BE2C (cell line): ENCODE results near the gene SPSB3.

Experiments used
- DNase-seq: peaks from one replicate; pipeline ENCODE4 v3.0.0-alpha.2; 2020
- H3K27me3 ChIP-seq: fragments of 250-450 bp; sonication (Bioruptor Pico); 2 replicates; pipeline ENCODE4 v1.5.1; 2020; ENCODE audit warnings: mild to moderate bottlenecking
- H3K36me3 ChIP-seq: fragments of 250-450 bp; sonication (Bioruptor Pico); 2 replicates; pipeline ENCODE4 v1.5.1; 2020; ENCODE audit warnings: mild to moderate bottlenecking
- H3K4me1 ChIP-seq: fragments of 250-450 bp; sonication (Bioruptor Pico); 2 replicates; pipeline ENCODE4 v1.5.1; 2020
- H3K4me3 ChIP-seq: 2 replicates; pipeline ENCODE4 v1.5.1; 2011; ENCODE audit warnings: low read depth, low read length
- H3K9me3 ChIP-seq: fragments of 250-450 bp; sonication (Bioruptor Pico); 2 replicates; pipeline ENCODE4 v1.5.1; 2020
- CTCF ChIP-seq: IDR thresholded peaks from 2 replicates; pipeline ENCODE4 v1.5.1; 2012; ENCODE audit warnings: mild to moderate bottlenecking, low read depth, low read length

Gene SPSB3

DNA sequence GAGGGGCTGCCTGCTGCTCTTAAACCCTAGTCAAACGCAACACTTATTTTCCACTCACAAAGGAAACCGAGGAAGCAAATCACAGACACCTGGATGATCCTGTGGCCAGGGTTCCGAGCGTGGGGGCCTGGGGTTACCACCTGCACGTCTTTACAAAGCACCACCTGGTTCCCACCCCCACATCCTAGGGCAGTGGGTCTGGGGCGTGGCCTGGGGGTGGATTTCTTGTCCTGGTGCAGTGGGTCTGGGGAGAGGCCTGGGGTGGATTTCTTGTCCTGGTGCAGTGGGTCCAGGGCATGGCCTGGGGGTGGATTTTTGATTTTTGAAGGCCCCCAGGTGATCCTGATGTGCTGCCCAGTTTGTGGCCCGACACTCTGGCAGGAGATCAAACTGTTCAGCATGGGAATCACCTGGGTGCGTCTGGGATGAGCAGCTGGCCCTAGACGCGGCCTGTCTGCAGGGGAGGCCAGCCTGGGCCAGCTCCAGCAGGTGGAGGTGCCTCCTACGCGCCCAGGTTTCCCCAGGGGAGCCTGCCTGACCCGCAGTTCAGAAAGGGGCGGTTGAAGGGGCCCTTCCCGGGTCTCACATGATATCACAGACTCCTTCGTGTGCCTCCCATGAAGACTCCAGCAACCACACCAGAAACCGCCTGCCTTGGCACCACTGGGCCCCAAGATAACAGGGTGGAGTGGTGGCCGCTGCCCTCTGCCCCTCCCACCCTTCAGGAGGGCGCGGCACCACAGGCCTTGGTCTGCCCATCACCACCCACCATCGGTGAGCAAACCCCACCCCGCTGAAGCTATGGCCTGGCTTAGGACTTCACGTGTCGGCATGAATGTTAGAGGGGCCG is 38.0 kb upstream of the SPSB3 start:
- Histone ChIP-seq H3K4me1 (no peaks in the 10 kb centered on the region), H3K4me3 (no peak overlapping the region), H3K36me3 (peaks cover 15% of the 10 kb centered on the region), H3K9me3 (no peaks in the 10 kb centered on the region), H3K27me3 (no peaks in the 10 kb centered on the region)
- no peak for DNase-seq
- no peak for TF ChIP-seq CTCF

DNA sequence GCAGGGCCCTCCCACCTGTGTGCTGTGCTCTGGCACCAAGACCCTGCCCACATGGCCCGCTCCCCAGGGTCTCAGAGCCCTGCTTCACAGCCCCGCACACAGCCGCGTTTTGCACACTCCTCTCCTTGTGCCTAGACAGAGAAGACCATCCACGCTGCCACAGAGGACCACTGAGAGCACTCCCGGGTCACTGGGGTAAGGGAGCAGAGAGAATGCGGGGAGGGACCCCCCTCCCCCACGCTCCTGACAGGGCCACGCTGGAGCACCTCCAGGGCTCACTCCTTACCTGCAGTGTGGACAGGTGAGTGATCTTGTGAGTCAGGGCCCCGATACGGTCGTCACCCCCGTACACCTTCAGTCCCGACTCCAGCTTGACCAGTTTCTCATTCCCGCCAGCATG is 37.2 kb upstream of the SPSB3 start:
- no peak overlapping the region for H3K4me3 ChIP-seq
- no peak for DNase-seq
- no peak for TF ChIP-seq CTCF
- no peaks in the 10 kb centered on the region for H3K27me3 ChIP-seq
- H3K4me1 ChIP-seq, result no peaks in the 10 kb centered on the region
- H3K9me3 ChIP-seq, result no peaks in the 10 kb centered on the region
- peaks cover 17% of the 10 kb centered on the region for H3K36me3 ChIP-seq

DNA sequence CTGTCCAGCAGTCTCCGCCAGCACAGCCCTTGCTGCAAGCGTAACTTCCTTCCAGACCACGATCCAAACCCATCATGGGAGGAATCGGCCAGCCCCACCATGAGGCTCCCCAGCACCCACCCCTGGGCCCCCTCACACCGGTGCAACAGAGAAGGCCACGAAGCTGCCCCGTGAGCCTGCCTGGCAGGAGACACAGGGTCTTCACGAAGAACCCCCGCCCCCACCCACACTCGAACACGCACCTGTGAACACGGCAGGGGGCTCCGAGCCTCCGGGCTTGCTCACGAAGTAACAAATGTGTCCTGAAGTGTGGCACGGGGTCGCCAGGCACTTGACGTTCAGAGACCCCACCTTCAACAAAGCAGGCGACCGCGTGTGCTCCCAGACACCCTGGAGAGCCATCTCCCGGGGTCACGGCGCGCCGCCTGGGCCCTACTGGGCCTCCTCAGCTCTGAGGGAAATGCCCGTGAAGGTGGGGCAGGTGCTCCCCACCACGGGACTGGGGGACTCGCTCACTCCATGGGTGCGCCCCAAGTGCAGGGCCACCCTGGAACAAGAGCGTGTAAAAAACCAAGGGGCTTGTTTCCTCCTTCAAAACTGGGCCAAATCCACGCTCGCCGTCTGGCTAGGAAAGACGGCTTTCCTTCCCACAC is 36.6 kb upstream of the SPSB3 start:
- no peaks in the 10 kb centered on the region for H3K9me3 ChIP-seq
- H3K27me3 ChIP-seq, result no peaks in the 10 kb centered on the region
- peaks cover 17% of the 10 kb centered on the region for H3K36me3 ChIP-seq
- no peaks in the 10 kb centered on the region for H3K4me1 ChIP-seq
- no peak for TF ChIP-seq CTCF
- no peak overlapping the region for H3K4me3 ChIP-seq
- no peak for DNase-seq

DNA sequence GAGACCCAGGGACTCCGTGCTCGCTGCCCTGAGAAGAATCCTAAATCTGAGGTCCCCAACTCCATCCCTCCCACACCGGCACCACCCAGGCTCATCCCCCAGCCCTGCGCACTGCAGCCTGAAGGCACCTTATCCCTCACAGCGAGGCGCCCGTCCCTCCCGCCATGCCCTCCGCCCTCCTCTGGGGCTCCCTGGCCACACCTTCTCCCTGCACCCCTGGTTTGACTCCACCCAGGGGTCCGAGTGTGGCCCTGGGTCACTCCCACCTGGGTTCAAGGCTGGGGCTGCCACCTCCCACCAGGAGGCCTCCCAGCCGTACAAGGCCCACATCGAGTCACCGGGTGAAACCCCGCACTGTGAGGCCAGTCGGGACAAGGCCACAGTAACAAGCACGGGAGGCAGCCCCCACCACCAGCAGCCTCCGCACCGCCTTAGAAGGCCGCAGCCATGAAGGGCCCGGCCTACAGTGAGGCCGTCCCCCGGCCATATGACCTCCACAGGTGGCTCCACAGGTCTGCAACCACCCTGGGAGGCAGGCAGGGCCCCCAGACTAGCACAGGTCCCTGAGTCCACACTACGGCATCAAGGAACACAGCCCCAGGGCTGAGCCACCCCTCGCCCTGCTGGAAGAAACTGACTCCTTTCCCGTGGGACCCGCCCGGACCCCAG is 36.0 kb upstream of the SPSB3 start:
- TF ChIP-seq CTCF, result no peak
- Histone ChIP-seq H3K4me3 (no peak overlapping the region), H3K9me3 (no peaks in the 10 kb centered on the region), H3K4me1 (no peaks in the 10 kb centered on the region), H3K27me3 (no peaks in the 10 kb centered on the region), H3K36me3 (peaks cover 17% of the 10 kb centered on the region)
- DNase-seq, result no peak

DNA sequence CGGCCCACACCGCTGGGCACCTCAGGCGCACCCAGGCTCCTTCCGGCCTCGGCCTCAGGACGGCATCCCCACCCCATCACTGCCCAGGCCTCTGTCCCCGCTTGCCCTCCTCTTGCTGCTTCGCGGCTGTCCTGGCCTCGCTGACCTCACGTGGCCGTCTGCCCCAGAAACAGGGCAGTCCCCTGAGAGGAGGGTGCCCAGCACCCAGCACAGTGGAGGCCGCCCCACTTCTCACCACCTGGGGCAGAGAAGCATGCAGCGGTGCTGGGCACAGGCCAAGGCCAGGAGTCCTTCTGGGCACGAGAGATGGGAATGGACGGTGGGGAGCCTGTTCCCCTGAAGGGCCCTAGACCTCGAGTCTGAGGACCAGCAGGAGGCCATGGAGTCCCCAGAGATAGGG is 35.3 kb upstream of the SPSB3 start:
- Histone ChIP-seq H3K27me3 (no peaks in the 10 kb centered on the region), H3K4me1 (no peaks in the 10 kb centered on the region), H3K36me3 (peaks cover 17% of the 10 kb centered on the region), H3K4me3 (no peak overlapping the region), H3K9me3 (no peaks in the 10 kb centered on the region)
- no peak for DNase-seq
- no peak for TF ChIP-seq CTCF

DNA sequence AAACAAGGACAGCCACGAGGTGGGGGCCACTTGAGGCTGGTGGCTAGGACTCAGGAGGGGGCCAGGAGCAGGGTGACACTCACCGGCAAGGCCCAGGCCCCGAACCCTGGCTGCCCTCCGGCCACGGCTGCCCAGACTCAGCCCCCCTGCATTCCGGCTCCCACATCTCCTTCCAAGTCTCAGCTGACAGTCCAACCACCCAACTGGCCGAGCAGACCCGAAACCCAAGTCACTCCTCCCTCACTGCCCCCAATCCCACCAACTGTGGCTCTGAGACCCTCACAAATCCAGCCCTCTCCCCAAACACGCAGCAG is 34.9 kb upstream of the SPSB3 start:
- no peak for DNase-seq
- Histone ChIP-seq H3K27me3 (no peaks in the 10 kb centered on the region), H3K9me3 (no peaks in the 10 kb centered on the region), H3K4me3 (no peak overlapping the region), H3K36me3 (peaks cover 17% of the 10 kb centered on the region), H3K4me1 (no peaks in the 10 kb centered on the region)
- TF ChIP-seq CTCF, result no peak
